ENCODE data around the gene TRIM47.

TRIM47 gene

GRCh38 chr17:75846692-75847613 lies 31.4 kb downstream of the TRIM47 start:
- DNase-seq (ENCODE audit: low read depth) = no peak

GRCh38 chr17:75845933-75846691 lies 32.3 kb downstream of the TRIM47 start:
- no peak for DNase-seq (ENCODE audit: low read depth)

DNA sequence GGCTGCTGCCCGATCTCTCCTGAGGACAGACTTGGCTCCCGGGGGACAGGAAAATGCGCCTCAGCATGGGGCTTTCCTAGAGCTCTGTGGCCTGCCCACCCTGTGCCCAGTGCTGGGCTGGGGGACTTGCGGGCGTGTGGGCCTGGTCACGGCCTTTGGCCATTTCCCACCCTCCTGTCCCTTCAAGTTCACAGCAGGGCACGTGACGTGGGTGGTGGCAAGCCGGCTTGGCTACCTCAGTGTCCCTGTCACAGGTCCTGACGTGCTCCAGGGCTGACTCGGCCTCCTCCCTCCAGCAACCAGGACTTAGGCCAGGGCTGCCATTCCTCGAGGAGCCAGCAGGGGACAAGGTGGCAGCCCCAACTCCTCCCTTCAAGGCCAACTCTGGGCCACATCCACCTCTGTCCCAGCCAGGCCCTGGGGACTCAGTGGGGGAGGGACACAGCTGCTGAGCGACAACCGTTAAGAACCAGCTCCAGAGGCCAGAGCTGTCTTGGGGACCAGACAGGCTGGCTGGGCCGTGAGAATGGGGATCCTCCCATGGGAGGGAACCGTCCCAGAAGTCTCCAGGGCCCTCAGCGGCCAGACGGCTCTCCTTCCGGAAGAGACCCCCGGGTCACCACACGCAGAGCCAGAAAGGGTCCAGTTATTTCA lies 33.2 kb downstream of the TRIM47 start:
- DNase-seq (ENCODE audit: low read depth) = no peak

- no peak for DNase-seq (ENCODE audit: low read depth)
These were observed 33.8 kb downstream of the TRIM47 start for GRCh38 chr17:75844530-75845057.

DNA sequence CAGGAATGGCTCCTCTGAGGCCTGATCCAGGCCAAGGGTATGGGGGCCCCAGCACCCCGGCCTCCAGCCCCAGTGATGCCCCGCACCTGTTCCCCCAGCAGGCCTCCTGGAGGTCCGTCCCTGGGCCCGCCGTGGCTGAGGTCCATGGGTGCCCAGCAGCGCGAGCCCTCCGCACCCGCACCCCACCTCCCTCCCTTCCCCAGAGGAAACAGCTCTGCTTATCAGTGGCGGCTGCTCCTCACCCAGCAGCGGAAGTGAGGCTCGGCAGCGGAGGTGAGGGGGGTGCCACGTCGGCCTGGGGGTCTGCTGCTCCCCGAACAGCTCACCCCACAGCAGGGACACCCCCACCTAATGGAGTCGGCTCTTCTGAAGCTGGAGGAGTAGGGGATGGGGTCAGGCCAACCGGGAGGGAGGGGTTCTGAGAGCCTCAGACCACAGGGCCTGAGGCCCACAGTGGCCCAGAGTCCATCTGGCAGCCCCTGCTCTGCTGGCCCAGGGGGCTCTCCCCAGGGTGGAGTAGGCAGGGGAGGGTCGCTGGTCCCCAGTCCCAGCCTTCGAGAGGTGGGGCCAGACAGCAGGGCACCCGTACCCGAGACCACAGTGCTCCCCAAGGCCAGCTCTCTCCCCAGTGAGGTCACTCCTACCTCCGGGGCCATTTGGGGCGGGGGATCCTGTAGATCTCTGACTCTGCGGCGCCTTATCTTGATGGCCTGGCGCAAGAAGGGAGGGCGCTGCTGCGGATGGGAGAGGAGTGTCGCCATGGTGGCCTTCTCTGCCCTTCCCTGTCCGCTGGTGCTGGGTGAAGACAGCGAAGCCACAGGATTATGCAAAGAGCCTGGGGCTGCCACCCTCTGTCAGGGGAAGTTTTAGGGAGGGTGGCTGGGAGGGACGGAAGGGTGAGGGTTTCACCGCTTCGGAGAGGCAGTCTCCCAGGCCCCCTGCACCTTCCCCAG lies 34.5 kb downstream of the TRIM47 start, which contains the start of gene UNC13D:
TSS of gene UNC13D (minus strand) at position 828 of the 953 bp plus-strand sequence. CDS start at position 761, 67 bp downstream.
- no peak for DNase-seq (ENCODE audit: low read depth)

DNA sequence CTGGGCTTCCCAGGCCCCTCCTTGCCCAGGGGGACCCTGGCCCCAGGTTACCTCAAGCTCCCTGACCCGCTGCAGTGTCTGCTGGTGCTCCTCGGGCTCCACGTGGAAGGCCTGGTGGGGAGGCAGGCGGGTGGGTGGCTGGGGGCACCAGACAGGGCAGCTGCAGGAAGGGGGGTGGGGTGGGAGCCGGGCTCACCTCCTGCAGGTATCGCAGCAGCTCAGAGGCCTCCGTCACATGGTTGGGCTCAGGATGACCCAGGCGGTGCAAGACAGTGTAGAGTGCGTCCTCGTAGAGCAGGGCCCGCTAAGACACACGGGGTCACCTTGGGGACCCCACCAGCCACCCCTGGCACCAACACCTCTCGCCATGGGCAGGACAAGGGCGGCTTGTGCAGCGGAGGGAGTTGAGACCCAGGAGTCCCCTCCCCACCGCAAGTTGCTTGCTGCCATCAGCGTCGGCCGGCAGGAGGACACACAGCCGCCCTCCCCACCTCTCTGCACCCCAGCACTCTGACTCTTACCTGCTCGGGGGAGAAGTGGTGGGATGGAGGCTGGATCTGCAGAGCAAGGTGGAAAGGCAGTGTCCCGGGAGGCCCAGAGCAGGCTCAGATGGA lies 35.3 kb downstream of the TRIM47 start:
- DNase-seq (ENCODE audit: low read depth) = no peak

DNA sequence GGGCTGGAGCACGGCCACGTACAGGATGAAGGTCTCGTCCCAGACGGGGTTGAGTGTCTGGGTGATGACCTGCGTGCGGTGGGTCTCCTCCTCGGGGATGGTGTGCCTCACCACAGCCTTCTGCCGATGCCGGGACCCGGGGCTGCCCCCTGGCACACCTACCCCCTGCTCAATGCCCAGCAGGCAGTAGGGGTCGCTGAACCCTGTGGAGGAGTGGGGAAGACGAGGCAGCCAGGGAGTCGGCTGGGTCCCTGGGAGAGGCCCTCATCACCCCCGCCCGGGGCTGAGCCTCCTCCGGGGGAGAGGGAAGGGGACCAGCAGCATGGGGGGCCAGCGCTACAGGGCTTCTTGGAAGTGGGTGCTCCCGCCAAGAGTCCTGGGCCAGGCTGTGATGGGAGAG lies 36.0 kb downstream of the TRIM47 start:
- DNase-seq (ENCODE audit: low read depth) = no peak

- DNase-seq (ENCODE audit: low read depth) = no peak
These were observed 37.6 kb downstream of the TRIM47 start for GRCh38 chr17:75840799-75841164.

GRCh38 chr17:75839942-75840798 lies 38.2 kb downstream of the TRIM47 start:
- no peak for DNase-seq (ENCODE audit: low read depth)

DNA sequence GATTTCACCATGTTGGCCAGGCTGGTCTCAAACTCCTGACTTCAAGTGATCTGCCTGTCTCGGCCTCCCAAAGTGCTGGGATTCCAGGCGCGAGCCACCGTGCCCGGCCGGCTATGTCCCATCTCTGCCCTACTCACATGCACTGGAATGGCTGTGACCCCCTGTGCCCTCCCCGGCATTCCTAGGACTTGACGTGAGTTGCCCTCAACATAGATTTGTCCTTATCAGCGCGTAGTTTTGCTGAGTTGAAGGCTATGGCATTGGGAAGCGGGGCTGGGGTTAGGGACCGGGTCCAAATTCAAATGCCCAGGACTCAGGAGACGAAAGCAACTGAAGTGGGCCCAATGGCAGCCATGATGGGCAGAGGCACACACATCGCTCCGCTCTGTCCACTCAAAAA lies 40.0 kb downstream of the TRIM47 start:
- no peak for DNase-seq (ENCODE audit: low read depth)

DNA sequence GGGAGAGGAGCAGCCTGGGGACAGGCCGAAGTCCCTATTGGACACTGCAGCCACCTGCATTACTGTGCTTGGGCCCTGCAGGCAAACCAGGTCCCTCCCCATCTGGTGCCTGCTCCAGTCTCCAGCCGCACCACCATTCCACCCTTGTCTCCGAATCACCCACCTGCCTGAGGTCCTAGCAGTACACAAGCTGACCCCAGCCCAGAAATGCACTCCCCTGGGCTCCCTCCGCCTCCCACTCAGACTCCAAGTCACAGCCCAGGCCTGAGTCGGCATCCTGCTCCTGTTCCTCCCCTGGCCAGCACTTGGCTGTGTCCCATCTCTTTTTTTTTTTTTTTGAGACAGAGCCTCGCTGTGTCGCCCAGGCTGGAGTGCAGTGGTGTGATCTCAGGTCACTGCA lies 40.5 kb downstream of the TRIM47 start:
- no peak for DNase-seq (ENCODE audit: low read depth)

GRCh38 chr17:75836605-75837004 lies 41.8 kb downstream of the TRIM47 start:
- no peak for DNase-seq (ENCODE audit: low read depth)

GRCh38 chr17:75835654-75835987 lies 42.8 kb downstream of the TRIM47 start:
- no peak for DNase-seq (ENCODE audit: low read depth)

DNA sequence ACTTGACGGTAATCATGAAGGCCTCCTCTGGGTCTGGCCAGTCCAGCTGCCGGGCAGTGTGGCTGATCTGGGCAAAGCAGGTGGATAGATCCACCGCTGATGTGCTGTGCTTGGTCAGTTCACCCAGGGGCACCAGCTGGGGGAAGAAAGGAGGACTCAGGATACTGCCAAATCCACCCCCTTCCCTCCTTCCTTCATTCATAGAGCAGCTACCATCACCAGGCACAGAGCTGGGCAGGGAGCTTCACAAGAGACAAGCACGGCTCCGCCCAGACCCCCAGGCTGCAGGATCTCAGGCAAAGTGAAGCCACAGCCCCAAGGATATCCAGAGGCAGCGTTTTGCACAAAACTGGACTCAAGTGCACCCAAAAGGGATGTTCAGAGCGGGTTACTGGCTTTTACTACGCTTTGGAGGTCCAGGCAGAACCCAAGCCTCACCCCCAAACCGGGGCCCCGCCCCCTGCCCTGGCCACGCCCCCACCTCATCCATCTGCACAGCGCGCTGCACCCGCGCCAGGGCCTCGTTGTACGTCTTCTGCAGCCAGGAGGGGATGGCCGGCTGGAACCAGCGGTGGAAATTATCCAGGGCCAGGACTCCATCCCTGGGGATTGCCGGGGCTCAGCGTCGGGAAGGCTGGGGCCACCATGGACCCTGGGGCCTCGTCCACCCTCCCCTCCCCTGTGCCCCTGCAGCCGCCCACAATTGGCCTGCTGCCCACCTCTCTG lies 43.3 kb downstream of the TRIM47 start:
- no peak for DNase-seq (ENCODE audit: low read depth)

GRCh38 chr17:75834279-75834920 lies 44.0 kb downstream of the TRIM47 start:
- no peak for DNase-seq (ENCODE audit: low read depth)

DNA sequence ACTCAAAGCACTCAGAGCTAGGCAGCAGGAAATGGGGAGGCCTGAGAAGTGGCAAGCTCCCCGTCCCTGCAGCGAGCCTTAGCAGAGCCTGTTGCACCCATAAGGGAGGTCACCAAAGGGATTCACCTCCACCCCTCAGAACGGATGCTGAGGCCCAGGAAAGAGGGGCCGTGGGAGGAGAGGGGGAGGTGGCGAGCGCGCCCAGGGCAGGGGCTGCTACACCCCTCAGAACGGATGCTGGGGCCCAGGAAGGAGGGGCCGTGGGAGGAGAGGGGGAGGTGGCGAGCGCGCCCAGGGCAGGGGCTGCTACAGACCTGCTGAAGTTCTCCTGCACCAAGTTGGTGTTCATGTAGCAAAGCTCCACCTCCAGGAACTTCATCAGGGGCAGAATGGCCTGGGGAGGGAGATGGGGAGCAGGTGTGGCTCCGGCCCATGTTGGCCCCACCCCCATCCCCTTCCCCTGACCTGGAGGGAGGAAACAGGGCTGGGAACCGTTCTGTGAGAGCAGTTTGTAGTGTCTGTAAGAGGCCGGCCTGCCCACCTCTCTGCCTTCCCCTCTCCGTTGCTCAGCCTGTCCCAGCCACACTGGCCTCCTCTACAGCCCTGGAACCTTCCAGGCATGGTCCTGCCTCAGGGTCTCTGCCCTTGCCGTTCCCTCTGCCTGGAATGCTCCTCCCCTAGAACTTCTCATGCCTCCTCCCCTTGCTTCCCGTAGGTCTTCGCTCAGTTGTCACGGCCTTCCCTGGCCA lies 45.6 kb downstream of the TRIM47 start:
- DNase-seq (ENCODE audit: low read depth) = no peak

DNA sequence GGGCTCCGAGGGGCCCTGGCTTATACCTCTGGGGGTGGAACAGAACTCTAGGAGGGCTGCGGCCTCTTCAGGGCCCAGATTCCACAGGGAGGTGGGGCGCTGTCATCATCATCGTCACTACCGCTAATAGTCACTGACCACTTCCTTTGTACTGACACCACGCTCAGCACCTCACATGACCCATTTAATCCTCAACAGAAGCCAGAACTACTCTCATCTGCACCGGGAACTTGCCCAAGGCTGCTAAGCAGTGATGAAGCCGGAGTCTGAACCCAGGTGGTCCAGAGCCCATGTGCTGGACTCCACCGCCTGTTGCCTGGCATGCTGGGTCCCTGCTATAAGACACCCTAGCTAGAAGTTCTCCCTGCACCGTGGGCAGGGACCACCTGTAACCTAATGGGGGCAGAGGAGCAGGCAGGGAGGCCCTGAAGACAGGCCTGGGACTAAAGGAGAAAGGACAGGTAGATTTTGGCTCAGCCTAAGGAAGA lies 46.2 kb downstream of the TRIM47 start:
- DNase-seq (ENCODE audit: low read depth) = no peak

Measured in HS-27A (cell line).